ENCODE measurements around the gene ZKSCAN3. TPM values are rescaled to one million over a fixed set of nuclear protein-coding genes. Genes with fewer than 3 reads are reported as not detected.
A peak's percentile ranks its signal among the peaks of the same experiment; 100 is the strongest.
"Not testable (repeated sequence)": the region's sequence is repeated elsewhere in the genome, so short reads cannot be mapped to it uniquely, and the experiment has no call there.

ZKSCAN3 gene
- total RNA-seq, 1 donor from 2014 or later = 4.7 TPM

GRCh38 chr6:28368522-28368921 is 18.8 kb downstream of the ZKSCAN3 start:
- intact Hi-C loops (cut with micrococcal nuclease) = no loop called here
- DNase-seq = no peak
- no peak for ATAC-seq

GRCh38 chr6:28369463-28369862 is 19.7 kb downstream of the ZKSCAN3 start:
- intact Hi-C loops (cut with micrococcal nuclease) = no loop called here
- no peak for ATAC-seq
- no peak for DNase-seq

GRCh38 chr6:28370440-28370839 is 20.7 kb downstream of the ZKSCAN3 start:
- intact Hi-C loops (cut with micrococcal nuclease) = no loop called here
- DNase-seq = no peak

GRCh38 chr6:28371280-28371679 is 21.5 kb downstream of the ZKSCAN3 start:
- ATAC-seq (no peak), DNase-seq (no peak)
- intact Hi-C loops (cut with micrococcal nuclease) = no loop called here

More at GRCh38 chr6:28370440-28370839, 20.7 kb downstream of the ZKSCAN3 start:
- no peak for ATAC-seq

GRCh38 chr6:28371706-28372451 is 22.1 kb downstream of the ZKSCAN3 start:
- DNase-seq = no peak
- intact Hi-C loops (cut with micrococcal nuclease) = no loop called here
- ATAC-seq = no peak

GRCh38 chr6:28373925-28374324 is 24.2 kb downstream of the ZKSCAN3 start:
- DNase-seq = no peak
- intact Hi-C loops (cut with micrococcal nuclease) = no loop called here
- ATAC-seq = no peak

GRCh38 chr6:28377879-28378278 is 28.1 kb downstream of the ZKSCAN3 start:
- intact Hi-C loops (cut with micrococcal nuclease) = no loop called here
- no peak for DNase-seq

GRCh38 chr6:28378644-28379043 is 28.9 kb downstream of the ZKSCAN3 start:
- no peak for DNase-seq
- no peak for ATAC-seq
- intact Hi-C loops (cut with micrococcal nuclease) = no loop called here

More at GRCh38 chr6:28377879-28378278, 28.1 kb downstream of the ZKSCAN3 start:
- no peak for ATAC-seq

GRCh38 chr6:28380381-28380780 is 30.6 kb downstream of the ZKSCAN3 start:
- ATAC-seq (no peak), DNase-seq (no peak)
- intact Hi-C loops (cut with micrococcal nuclease) = no loop called here

GRCh38 chr6:28383235-28384142 is 33.7 kb downstream of the ZKSCAN3 start:
- DNase-seq = peak; percentile 88
- intact Hi-C loops (cut with micrococcal nuclease) = no loop called here
- peak; percentile 99 for ATAC-seq

GRCh38 chr6:28384143-28384533 is 34.4 kb downstream of the ZKSCAN3 start:
- intact Hi-C loops (cut with micrococcal nuclease) = no loop called here
- no peak for DNase-seq
- ATAC-seq = no peak

GRCh38 chr6:28390688-28391087 is 40.9 kb downstream of the ZKSCAN3 start:
- DNase-seq = no peak
- no peak for ATAC-seq
- intact Hi-C loops (cut with micrococcal nuclease) = no loop called here

- no peak for ATAC-seq
- intact Hi-C loops (cut with micrococcal nuclease) = no loop called here
- DNase-seq = no peak
These were observed 44.3 kb downstream of the ZKSCAN3 start for GRCh38 chr6:28393912-28394662.

GRCh38 chr6:28395918-28396317 is 46.2 kb downstream of the ZKSCAN3 start:
- ATAC-seq = no peak
- no peak for DNase-seq
- intact Hi-C loops (cut with micrococcal nuclease) = no loop called here

GRCh38 chr6:28399350-28400121 is 49.8 kb downstream of the ZKSCAN3 start, which contains the start of gene ZSCAN12:
TSS of gene ZSCAN12 (minus strand) at chr6:28399747. CDS start at chr6:28398405, 1,342 bp downstream.
- DNase-seq = peak; percentile 86
- peak; percentile 97 for ATAC-seq
- intact Hi-C loops (cut with micrococcal nuclease) = no loop called here

GRCh38 chr6:28400122-28400451 is 50.3 kb downstream of the ZKSCAN3 start:
- DNase-seq (no peak), ATAC-seq (no peak)
- intact Hi-C loops (cut with micrococcal nuclease) = no loop called here

GRCh38 chr6:28401172-28401571 is 51.4 kb downstream of the ZKSCAN3 start:
- no peak for ATAC-seq
- intact Hi-C loops (cut with micrococcal nuclease) = no loop called here
- no peak for DNase-seq

- ATAC-seq = no peak
These were observed 52.5 kb downstream of the ZKSCAN3 start for GRCh38 chr6:28402197-28402596.

GRCh38 chr6:28403923-28404322 is 54.2 kb downstream of the ZKSCAN3 start:
- ATAC-seq; intact Hi-C loops (cut with micrococcal nuclease); DNase-seq: not testable (repeated sequence)

More at GRCh38 chr6:28402197-28402596, 52.5 kb downstream of the ZKSCAN3 start:
- DNase-seq = no peak
- intact Hi-C loops (cut with micrococcal nuclease) = no loop called here

Measured in left ventricle myocardium superior (tissue), 1 donor.